Endothelial cell (in vitro differentiated cells): ENCODE data around the gene NPAS2. TPM values are rescaled to one million over a fixed set of nuclear protein-coding genes. Genes with fewer than 3 reads are reported as not detected.
A peak's percentile ranks its signal among the peaks of the same experiment; 100 is the strongest.

ENCODE experiments used
- DNase-seq: peaks from one replicate; pipeline ENCODE4 v3.0.0; 2021; ENCODE audit warnings: low spot score
- H3K27ac Mint-ChIP-seq: one replicate; pipeline ENCODE4 v1.8.0; 2021; ENCODE audit warnings: mixed read lengths, inconsistent platforms; ENCODE audit not compliant: unreplicated experiment
- H3K27me3 Mint-ChIP-seq: one replicate; pipeline ENCODE4 v1.8.0; 2021; ENCODE audit warnings: mild to moderate bottlenecking, moderate library complexity, mixed read lengths, inconsistent platforms; ENCODE audit not compliant: unreplicated experiment
- H3K36me3 Mint-ChIP-seq: one replicate; pipeline ENCODE4 v1.8.0; 2021; ENCODE audit warnings: mild to moderate bottlenecking, low read depth, mixed read lengths, inconsistent platforms; ENCODE audit not compliant: unreplicated experiment
- H3K4me1 Mint-ChIP-seq: one replicate; pipeline ENCODE4 v1.8.0; 2021; ENCODE audit warnings: mild to moderate bottlenecking, mixed read lengths, inconsistent platforms; ENCODE audit not compliant: unreplicated experiment
- H3K4me3 Mint-ChIP-seq: one replicate; pipeline ENCODE4 v1.8.0; 2021; ENCODE audit warnings: mild to moderate bottlenecking, mixed read lengths, inconsistent platforms; ENCODE audit not compliant: unreplicated experiment
- H3K9me3 Mint-ChIP-seq: one replicate; pipeline ENCODE4 v1.8.0; 2021; ENCODE audit warnings: mixed read lengths, inconsistent platforms; ENCODE audit not compliant: unreplicated experiment
- total RNA-seq: library from RNA; stranded (reverse); fragmentation: NEBNext Ultra II Directional; extraction: Animal tissue kit (Norgen Biotek cat#: 25700); gene quantifications from one replicate; pipeline ENCODE4 v1.2.1, GENCODE V29; 2021; ENCODE audit not compliant: unreplicated experiment
- TF ChIP-seq, protein P1 (sequence below): fragments of 200-600 bp; sonication (generic); IDR thresholded peaks from one replicate; pipeline ENCODE4 v1.5.0; 2021; ENCODE audit warnings: antibody characterized with exemption; ENCODE audit not compliant: unreplicated experiment

NPAS2 gene
- total RNA-seq, 1 donor from 2014 or later: 70.1 TPM

DNA sequence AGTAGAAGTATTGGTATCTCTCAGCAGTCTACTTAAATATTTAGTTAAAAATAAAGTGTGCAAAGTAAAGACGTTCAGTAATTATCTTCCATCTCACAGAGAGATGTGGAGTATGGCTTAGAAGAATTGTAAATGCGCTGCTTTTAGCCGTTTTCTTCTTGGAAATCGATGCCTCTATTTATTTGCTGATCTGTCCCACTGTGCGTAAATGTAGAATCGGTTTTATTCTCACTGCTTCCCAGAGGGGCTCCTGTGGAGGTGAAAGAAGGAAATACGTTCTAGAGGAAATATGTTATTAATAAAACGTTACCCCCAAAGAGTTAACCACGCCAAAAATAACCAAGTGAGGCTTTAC is 1.9 kb downstream of the NPAS2 start:
- Mint-ChIP-seq H3K4me3 (peak overlapping the region; percentile 93), H3K27me3 (peaks cover 7% of the 10 kb centered on the region), H3K27ac (no peak overlapping the region), H3K36me3 (peaks cover 29% of the 10 kb centered on the region), H3K9me3 (no peaks in the 10 kb centered on the region), H3K4me1 (peaks cover 36% of the 10 kb centered on the region)
- DNase-seq: no peak
- TF ChIP-seq, protein P1, sequence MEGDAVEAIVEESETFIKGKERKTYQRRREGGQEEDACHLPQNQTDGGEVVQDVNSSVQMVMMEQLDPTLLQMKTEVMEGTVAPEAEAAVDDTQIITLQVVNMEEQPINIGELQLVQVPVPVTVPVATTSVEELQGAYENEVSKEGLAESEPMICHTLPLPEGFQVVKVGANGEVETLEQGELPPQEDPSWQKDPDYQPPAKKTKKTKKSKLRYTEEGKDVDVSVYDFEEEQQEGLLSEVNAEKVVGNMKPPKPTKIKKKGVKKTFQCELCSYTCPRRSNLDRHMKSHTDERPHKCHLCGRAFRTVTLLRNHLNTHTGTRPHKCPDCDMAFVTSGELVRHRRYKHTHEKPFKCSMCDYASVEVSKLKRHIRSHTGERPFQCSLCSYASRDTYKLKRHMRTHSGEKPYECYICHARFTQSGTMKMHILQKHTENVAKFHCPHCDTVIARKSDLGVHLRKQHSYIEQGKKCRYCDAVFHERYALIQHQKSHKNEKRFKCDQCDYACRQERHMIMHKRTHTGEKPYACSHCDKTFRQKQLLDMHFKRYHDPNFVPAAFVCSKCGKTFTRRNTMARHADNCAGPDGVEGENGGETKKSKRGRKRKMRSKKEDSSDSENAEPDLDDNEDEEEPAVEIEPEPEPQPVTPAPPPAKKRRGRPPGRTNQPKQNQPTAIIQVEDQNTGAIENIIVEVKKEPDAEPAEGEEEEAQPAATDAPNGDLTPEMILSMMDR: no peak

DNA sequence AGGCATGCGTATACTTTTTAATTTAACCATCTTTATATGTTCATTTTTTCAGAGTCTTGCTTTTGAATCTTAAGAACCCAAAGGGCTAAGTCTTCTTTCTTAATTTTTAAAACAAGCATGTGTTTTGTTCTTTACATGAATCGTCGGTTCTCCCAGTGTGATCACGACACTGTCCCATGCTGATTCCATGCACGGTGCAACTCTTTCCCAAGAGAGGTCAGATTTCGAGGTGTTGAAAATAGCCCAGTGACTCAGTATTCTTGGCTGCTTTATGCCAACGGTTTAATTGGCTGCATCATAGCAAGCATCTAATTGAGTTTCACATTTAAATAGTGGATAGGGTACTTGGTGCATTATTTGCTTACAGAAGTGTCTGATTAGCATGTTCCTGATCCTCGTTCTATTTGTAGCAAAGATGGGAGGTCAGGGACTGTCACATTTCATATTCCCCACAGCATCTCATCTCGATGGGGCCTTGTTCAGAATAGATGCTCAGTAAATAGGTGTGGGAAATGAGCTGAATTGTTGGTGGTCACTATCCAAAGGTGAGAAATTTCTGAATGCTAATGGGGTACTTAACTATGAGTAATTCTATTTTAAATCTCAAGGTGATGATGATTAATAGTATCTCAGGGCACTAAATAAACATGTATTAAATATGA is 2.8 kb downstream of the NPAS2 start:
- H3K27me3 Mint-ChIP-seq: peaks cover 7% of the 10 kb centered on the region
- H3K27ac Mint-ChIP-seq: no peak overlapping the region
- peaks cover 29% of the 10 kb centered on the region for H3K36me3 Mint-ChIP-seq
- H3K9me3 Mint-ChIP-seq: no peaks in the 10 kb centered on the region
- TF ChIP-seq, protein P1: no peak
- no peak for DNase-seq
- H3K4me1 Mint-ChIP-seq: peaks cover 34% of the 10 kb centered on the region
- peak overlapping the region; percentile 62 for H3K4me3 Mint-ChIP-seq

DNA sequence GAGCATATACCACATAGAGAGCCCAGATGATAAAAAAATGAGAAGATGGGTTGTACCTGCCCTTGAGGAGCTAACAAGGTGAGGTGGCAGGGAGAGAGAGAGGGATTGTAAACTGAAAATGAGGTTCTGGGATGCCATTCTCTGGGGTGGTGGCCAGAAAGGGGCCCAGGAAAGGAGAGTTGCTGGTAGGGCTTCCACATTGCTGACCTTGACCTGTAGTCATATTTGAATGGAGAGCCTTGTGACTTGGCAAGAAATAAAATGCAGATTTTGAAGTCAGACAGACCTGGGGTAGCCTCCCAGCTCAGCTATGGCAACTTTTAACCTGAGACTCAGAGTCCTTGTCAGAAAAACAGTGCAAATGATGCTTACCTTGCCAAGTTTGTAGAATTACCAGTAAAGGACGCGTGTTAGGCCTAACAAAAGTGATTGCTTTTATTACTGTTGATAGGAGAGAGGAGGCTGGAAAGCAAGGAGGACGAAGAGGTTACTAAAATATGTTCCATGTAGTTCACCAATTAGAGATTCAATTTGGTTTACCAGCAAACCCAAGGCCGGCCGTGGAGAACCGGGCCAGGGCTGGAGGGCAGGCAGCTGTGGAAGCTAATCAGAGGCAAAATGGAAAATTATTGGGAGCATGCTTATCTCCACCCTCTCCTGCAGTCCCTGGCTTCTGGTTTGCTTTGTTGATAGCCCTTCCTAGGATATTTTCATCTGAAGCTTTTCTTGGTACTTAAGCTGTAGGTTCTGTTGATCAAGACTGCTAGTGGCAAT is 3.9 kb downstream of the NPAS2 start:
- no peaks in the 10 kb centered on the region for H3K9me3 Mint-ChIP-seq
- TF ChIP-seq, protein P1: no peak
- no peak for DNase-seq
- peaks cover 26% of the 10 kb centered on the region for H3K4me1 Mint-ChIP-seq
- no peak overlapping the region for H3K27ac Mint-ChIP-seq
- peaks cover 29% of the 10 kb centered on the region for H3K36me3 Mint-ChIP-seq
- peaks cover 2% of the 10 kb centered on the region for H3K27me3 Mint-ChIP-seq
- H3K4me3 Mint-ChIP-seq: no peak overlapping the region

DNA sequence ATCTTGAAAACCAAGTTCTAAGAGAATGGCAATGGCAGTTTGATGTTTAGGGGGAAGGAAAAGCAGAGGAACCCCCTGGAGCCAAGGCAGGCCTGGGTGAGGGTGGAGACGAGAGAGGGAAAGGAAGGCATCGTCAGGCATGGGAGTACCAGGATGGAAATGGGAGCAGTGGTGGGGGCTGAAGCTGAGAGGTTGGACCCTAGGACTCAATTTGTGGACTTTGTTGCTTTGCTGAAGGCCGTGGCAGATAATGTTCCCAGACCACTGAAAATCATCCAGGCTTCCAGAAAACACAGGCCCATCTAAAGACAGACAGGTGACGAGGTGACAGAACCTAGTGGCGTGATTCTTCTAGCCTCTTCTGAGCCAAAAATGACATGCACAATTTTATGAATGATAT is 4.9 kb downstream of the NPAS2 start:
- peaks cover 29% of the 10 kb centered on the region for H3K36me3 Mint-ChIP-seq
- H3K9me3 Mint-ChIP-seq: no peaks in the 10 kb centered on the region
- no peaks in the 10 kb centered on the region for H3K27me3 Mint-ChIP-seq
- TF ChIP-seq, protein P1: no peak
- no peak for DNase-seq
- H3K4me3 Mint-ChIP-seq: no peak overlapping the region
- H3K27ac Mint-ChIP-seq: no peak overlapping the region
- H3K4me1 Mint-ChIP-seq: peaks cover 26% of the 10 kb centered on the region

DNA sequence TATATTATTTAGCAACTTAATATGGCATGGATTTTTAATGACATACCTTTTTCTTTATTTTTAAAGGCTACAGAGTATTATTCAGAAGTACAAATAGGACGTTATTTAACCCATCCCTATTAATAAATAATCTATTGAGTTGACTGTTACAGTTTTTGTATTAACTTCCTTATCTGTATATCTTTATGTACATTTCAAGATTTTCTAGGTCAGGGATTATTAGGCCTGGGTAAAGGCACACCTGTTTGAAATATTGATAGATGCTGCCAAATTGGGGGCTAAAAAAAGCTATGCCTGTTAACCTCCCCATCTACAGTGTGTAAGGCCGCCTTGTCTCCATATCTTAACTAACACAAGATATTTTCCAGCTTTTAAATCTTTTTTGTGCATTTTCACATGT is 6.6 kb downstream of the NPAS2 start:
- H3K27ac Mint-ChIP-seq: no peak overlapping the region
- peaks cover 29% of the 10 kb centered on the region for H3K36me3 Mint-ChIP-seq
- peaks cover 26% of the 10 kb centered on the region for H3K4me1 Mint-ChIP-seq
- TF ChIP-seq, protein P1: no peak
- H3K9me3 Mint-ChIP-seq: no peaks in the 10 kb centered on the region
- DNase-seq: no peak
- no peak overlapping the region for H3K4me3 Mint-ChIP-seq
- no peaks in the 10 kb centered on the region for H3K27me3 Mint-ChIP-seq
